ENCODE results near the gene TGIF2LX. TPM values are rescaled to one million over a fixed set of nuclear protein-coding genes. Genes with fewer than 3 reads are reported as not detected.
"Not testable (repeated sequence)": the region's sequence is repeated elsewhere in the genome, so short reads cannot be mapped to it uniquely, and the experiment has no call there.

The TGIF2LX gene
- not detected for total RNA-seq
- long read RNA-seq = 0 reads

DNA sequence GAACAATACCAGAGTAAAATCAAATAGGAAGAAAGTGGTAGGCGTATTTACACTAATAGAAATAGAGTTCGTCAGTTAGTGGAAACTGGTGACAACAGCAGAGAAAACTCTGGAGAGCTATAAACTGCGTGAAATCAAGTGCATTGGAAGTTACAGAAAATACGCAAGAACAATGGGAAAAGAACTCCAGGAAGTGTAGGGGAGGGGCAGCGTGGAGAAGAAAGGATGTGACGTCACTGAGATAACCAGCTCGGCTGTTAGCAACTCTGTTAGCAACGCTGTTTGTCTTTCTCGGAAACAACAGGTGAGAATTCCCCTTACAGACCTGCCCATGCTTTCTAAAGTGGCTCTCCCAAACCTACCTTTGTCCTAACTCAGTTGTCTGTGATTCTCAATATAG, at the start of gene TGIF2LX:
Gene TGIF2LX, plus strand, starts transcription at position 244 of the 400 bp plus-strand sequence. CDS start 178 bp downstream, outside the sequence.
- DNase-seq; ATAC-seq; intact Hi-C loops (cut with DNase I): not testable (repeated sequence)

DNA sequence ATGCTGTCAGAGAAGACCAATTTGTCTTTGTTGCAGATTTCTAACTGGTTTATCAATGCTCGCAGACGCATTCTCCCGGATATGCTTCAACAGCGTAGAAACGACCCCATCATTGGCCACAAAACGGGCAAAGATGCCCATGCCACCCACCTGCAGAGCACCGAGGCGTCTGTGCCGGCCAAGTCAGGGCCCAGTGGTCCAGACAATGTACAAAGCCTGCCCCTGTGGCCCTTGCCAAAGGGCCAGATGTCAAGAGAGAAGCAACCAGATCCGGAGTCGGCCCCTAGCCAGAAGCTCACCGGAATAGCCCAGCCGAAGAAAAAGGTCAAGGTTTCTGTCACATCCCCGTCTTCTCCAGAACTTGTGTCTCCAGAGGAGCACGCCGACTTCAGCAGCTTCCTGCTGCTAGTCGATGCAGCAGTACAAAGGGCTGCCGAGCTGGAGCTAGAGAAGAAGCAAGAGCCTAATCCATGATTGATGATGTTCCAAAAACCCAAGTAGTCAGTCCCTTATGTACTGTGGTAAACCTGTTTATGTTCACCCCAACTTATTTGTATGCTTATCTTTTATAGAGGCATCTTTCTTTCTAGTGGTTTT, 728 bp downstream of the TGIF2LX start:
- intact Hi-C loops (cut with DNase I); DNase-seq; ATAC-seq: not testable (repeated sequence)

DNA sequence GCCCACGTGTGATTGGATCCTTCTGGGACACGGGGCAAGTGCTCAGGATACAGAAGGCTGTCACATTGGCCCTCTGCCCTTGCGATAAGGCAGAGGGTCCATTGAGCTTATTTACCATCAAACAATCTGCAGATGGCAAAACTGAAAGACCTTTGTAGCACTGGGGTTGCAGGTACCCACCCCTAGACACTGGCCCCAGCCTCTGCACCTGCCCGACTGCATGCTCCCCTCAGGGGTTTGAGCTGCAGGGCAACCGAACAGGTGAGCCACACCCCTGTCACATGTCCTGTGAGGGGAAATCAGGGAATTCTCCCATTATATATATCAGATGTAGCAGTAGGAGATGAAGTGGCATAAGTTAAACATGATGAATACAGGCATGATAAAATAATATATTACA, 21.4 kb downstream of the TGIF2LX start:
- intact Hi-C loops (cut with DNase I); ATAC-seq; DNase-seq: not testable (repeated sequence)

DNA sequence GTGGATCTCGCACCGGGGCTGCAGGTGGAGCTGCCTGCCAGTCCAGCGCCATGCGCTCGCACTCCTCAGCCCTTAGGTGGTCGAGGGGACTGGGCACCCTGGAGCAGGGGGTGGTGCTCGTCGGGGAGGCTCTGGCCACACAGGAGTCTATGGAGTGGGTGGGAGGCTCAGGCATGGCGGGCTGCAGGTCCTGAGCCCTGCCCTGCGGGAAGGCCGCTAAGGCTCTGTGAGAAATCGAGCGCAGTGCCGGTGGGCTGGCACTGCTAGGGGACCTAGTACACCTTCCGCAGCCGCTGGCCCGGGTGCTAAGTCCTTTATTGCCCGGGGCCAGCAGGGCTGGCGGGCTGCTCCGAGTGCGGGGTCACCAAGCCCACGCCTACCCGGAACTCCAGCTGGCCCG, 43.9 kb downstream of the TGIF2LX start:
- DNase-seq; ATAC-seq; intact Hi-C loops (cut with DNase I): not testable (repeated sequence)

All from left cardiac atrium (tissue), 4 donors.